Measurements from ENCODE around the gene PIK3C2G. TPM values are rescaled to one million over a fixed set of nuclear protein-coding genes. Genes with fewer than 3 reads are reported as not detected.

Gene PIK3C2G
- total RNA-seq, 2 donors from 2014 or later: not detected

GRCh38 chr12:18578191-18578590 is 316.9 kb downstream of the PIK3C2G start:
- ATAC-seq (peak in 1 of 2 donors; percentile 51), DNase-seq (no peak)
- intact Hi-C loops (cut with DNase I): no loop called here

DNA sequence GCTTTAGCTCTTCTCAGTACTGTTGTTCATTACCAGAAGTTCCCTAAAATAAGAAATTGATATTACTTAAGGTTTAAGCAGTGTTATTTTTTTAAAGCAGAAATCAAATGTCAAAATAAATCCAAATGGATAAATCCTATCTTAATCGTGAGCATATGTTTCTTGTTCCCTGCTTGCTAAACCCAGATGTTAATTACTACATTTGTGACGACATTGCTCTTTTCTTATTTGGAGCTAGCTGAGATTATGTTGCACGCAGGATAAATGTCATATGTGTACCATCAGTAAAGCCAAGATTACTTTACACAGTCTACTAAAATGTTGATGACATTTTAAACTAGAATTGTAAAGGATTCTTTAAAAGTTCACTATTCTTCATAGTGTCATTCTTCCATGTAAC is 319.0 kb downstream of the PIK3C2G start:
- no peak for DNase-seq
- intact Hi-C loops (cut with DNase I): no loop called here
- no peak for ATAC-seq

DNA sequence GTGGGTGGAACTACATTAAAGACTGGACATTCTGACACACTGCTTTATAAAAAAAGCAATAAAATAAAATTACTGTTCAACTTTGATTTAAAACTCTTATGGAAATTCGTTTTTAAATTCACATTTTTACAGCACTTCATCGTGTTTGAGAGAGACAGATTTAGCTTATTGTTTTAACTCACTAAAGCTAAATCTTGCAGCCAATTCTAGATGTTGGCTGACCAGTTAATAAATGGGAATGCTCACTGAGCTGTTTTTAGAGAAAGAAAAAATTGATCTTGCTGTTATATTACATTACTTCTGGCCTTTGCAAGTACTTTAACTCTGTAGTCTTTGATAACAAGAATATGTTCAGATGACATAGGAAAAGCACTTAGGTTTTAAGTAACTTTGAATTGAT is 319.4 kb downstream of the PIK3C2G start:
- ATAC-seq (no peak), DNase-seq (no peak)
- intact Hi-C loops (cut with DNase I): no loop called here

DNA sequence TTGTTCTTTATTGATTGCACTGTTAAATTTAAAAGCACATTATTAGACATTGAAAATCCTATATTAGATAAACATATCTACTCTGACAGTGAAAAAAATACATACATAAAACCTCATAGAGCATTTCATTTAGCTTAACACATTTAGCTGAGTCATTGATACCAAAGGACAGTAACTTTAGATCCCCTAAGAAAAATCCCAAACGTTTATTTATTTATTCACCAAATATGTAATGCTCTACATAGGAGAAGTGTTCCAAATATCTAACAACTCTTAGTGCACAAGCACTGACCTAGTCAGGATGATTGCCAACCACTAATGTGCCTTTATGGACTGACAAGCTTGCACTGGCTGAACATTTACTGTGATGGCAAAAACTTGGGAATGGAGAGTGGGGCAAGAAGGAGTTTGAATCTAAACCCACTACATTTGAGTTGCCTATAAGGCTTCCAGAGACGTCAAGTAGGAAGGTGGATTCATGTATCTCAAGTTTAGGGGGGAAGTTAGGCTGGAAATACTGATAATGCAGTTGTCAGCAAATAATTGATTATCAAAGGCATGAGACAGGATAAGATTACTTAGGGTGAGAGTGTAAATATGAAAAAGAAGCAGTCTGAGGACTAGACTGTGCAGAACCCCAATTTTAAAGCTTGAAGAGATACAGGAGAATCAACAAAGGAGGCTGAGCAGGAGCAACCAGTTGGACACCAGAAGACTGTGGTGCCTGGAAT is 320.1 kb downstream of the PIK3C2G start:
- ATAC-seq (no peak), DNase-seq (no peak)
- intact Hi-C loops (cut with DNase I): no loop called here

- intact Hi-C loops (cut with DNase I): no loop called here
- ATAC-seq (no peak), DNase-seq (no peak)
Observed at GRCh38 chr12:18583655-18584054, 322.3 kb downstream of the PIK3C2G start.

GRCh38 chr12:18586581-18586980 is 325.3 kb downstream of the PIK3C2G start:
- ATAC-seq: no peak
- DNase-seq: no peak
- intact Hi-C loops (cut with DNase I): no loop called here

GRCh38 chr12:18589316-18589715 is 328.0 kb downstream of the PIK3C2G start:
- no peak for DNase-seq
- ATAC-seq: no peak
- intact Hi-C loops (cut with DNase I): no loop called here

DNA sequence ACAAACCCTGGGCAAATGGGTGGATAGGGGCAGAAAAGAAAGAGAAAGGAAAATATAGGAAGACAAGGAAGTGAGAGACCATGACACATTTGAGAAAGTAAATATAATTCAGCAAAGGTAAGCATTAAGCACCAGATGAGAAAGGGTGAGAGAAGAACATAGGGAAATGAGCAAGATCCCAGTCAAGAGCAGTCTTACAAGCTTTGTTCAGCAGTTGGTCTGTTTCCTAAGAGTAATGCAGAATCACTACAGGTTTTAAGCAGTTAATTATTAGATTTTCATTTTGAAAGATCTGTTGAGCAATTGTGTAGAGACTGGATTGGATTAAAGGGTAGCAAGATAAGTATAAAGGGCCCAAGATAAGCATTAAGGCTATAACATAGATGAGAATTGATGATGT is 330.2 kb downstream of the PIK3C2G start:
- intact Hi-C loops (cut with DNase I): no loop called here
- DNase-seq (no peak), ATAC-seq (no peak)

DNA sequence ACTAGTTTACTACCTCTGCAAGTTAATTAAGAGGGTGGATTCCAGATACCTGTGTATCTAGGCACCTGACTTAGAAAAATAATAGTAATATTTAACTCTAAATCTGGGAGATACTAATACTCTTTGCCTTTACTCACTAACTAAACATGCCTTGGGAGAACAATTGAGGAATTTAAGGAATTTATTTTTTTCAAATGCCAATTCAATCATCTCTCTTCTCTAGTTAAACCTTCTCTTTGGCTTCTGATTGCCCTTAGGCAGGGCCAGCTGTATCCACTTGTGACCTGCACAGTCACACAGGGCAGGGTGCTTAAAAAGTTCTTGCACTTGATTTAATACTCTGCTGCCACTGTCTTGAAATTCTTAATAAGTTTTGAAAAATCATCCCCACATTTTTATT is 334.1 kb downstream of the PIK3C2G start:
- intact Hi-C loops (cut with DNase I): no loop called here
- DNase-seq: no peak
- ATAC-seq: no peak

GRCh38 chr12:18601962-18602361 is 340.6 kb downstream of the PIK3C2G start:
- DNase-seq (no peak), ATAC-seq (no peak)
- intact Hi-C loops (cut with DNase I): no loop called here

GRCh38 chr12:18612971-18613370 is 351.7 kb downstream of the PIK3C2G start:
- no peak for DNase-seq
- no peak for ATAC-seq
- intact Hi-C loops (cut with DNase I): no loop called here

DNA sequence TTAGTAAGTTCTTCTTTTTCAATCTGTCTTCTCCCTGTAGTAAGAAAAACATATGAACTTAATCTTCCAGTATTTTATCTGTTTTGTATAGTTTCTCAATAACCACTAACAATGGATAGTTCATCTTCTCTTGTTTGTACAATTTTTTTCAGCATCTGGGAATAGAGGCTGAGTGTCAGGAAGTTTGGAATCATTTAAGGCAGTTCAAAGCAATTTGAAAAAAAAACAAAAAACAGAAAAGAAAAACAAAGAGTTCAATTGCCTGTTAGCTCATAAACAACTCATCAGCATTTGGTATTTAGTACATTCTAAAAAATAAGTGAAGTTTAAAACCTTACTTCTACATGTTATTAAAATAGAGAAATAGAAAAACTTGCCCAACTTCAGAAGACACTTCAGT is 359.7 kb downstream of the PIK3C2G start:
- DNase-seq (no peak), ATAC-seq (no peak)
- intact Hi-C loops (cut with DNase I): no loop called here

- ATAC-seq: no peak
Observed at GRCh38 chr12:18629445-18629844, 368.1 kb downstream of the PIK3C2G start.

DNA sequence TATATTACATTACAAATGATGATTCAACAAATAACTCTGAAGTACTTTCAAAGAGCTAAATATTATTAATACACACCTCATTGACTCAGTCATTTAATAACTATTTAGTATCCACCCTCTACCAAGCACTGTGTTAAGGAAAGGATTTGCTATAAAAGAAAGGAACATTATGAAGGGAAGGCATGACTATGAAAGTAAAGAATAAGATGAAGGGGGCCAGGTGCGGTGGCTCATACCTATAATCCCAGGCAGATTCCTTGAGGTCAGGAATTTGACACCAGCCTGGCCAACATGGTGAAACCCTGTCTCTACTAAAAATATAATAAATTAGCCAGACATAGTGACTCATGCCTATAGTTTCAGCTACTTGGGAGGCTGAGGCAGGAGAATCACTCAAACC is 368.6 kb downstream of the PIK3C2G start:
- DNase-seq (no peak), ATAC-seq (no peak)
- intact Hi-C loops (cut with DNase I): no loop called here

More at GRCh38 chr12:18629445-18629844, 368.1 kb downstream of the PIK3C2G start:
- DNase-seq: no peak
- intact Hi-C loops (cut with DNase I): no loop called here

GRCh38 chr12:18631339-18631738 is 370.0 kb downstream of the PIK3C2G start:
- DNase-seq (no peak), ATAC-seq (no peak)
- intact Hi-C loops (cut with DNase I): no loop called here

DNA sequence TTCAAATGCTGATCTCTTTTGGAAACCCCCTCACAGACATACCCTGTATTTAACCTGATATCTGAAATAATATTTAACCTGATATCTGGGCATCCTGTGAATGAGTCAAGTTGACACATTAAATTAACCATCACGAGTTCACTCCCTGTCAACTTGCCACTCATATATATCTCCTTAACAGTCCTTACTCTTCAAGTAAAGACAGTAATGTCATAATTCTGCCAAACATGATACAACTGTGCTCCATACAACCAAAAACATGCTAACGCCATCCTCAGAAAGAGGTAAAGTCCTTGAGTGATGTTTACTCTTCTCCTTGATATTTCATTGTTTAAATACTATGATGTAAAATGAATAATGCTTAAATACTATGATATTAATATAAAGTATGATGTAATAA is 371.5 kb downstream of the PIK3C2G start:
- no peak for ATAC-seq
- intact Hi-C loops (cut with DNase I): no loop called here
- no peak for DNase-seq

DNA sequence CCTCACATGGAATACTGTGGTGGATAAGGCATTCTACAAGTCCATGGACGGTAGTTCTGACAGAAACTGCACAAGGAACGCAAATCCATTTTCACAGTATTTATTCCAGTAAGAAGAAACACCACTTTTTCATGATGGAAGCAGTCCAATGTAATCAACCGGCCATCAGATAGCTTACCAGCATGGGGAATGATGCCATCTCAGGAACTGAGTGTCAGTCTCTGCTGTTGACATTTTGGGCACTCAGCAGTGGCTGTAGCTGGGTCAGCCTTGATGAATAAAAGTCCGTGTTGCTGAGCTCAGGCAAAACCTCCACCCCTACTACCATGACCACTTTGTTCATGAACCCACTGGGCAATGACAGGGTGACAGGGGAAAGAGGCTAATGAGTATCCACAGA is 373.1 kb downstream of the PIK3C2G start:
- ATAC-seq (no peak), DNase-seq (no peak)
- intact Hi-C loops (cut with DNase I): no loop called here

DNA sequence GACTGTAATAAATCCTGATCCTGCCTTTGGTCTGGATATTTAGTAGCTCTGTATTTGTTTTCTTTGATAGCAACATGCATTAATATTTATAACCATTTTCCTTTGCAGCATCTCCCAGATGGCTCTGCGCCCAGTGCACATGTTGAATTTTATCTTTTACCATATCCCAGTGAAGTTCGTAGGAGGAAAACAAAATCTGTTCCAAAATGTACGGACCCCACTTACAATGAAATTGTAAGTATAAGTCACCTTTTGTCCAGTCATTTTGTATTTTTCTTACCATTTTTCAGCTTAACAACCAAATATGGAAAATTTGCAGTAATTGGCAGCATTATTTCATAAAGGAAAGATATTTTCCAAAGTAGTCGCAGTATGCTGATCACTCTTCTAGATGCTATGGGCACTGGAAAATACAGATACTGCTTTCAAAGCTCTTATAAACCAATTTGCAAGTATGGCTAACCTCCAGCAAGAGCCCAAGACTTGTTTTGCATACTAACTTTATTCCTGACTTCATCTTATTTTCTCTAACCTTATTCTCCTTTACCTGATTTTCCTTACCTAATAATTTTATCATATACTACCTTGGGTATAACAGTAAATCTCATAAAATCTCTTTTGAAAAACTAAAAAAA is 379.1 kb downstream of the PIK3C2G start:
- DNase-seq: no peak
- intact Hi-C loops (cut with DNase I): no loop called here
- no peak for ATAC-seq

- DNase-seq (no peak), ATAC-seq (peak in 1 of 2 donors; percentile 93)
- intact Hi-C loops (cut with DNase I): no loop called here
Observed at GRCh38 chr12:18643681-18644080, 382.4 kb downstream of the PIK3C2G start.

DNA sequence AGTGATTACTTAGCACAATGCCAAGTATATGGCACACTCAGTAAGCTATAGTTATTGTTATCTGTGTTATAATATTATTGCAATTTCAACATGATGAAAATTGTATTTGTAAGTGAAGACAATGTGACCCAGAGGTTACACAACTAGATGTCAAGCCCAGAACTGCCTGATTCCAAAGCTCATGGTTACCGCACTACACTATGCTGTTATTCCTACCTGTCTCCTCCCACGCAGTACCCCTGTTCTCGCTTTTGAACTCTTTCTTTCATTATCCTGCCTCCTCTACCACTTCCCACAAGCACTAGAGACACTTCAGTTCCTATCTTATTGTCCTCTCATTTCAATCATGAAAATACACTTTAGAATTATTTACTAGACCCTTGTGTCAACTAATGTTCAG is 383.2 kb downstream of the PIK3C2G start:
- ATAC-seq (no peak), DNase-seq (no peak)
- intact Hi-C loops (cut with DNase I): no loop called here

GRCh38 chr12:18646286-18646890 is 385.1 kb downstream of the PIK3C2G start:
- DNase-seq (no peak), ATAC-seq (no peak)
- intact Hi-C loops (cut with DNase I): no loop called here
